Measurements from ENCODE around the gene ITPKB.

Gene ITPKB

DNA sequence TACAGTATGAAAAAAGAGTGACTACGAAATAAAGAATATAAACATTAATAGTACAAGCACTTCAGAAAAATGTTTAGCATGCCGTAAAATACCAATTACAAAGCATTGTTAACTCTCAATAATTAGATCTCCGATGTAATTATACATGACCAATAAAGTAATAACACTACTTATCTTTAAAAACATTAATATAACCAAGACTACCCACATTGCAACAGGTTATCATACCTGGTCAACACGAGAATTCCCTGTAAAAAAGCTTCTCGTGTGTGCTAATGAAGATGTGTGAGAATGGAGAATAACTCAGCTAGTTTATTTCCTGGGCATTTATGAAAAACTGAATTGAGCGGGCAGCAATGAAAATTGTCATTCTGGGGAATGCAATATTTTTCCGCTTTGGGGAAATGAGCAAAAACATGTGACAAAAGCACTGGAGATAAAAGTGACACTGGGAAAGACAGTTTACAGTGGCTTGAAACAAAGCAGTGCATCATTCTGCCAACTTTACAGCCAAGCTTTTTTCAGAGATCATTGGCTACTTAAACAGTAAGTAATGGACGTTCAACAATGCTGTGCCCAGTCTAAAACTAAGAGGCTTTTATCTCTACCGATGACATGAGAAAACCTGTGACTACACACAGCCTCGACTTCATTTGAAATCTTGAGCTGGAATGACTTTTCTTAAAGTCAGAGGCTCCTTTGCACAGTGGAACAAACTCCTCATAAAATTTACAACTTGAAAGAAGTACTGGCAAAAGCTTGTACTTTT, 34.7 kb downstream of the ITPKB start:
- no peak for DNase-seq (ENCODE audit: low read depth)

DNA sequence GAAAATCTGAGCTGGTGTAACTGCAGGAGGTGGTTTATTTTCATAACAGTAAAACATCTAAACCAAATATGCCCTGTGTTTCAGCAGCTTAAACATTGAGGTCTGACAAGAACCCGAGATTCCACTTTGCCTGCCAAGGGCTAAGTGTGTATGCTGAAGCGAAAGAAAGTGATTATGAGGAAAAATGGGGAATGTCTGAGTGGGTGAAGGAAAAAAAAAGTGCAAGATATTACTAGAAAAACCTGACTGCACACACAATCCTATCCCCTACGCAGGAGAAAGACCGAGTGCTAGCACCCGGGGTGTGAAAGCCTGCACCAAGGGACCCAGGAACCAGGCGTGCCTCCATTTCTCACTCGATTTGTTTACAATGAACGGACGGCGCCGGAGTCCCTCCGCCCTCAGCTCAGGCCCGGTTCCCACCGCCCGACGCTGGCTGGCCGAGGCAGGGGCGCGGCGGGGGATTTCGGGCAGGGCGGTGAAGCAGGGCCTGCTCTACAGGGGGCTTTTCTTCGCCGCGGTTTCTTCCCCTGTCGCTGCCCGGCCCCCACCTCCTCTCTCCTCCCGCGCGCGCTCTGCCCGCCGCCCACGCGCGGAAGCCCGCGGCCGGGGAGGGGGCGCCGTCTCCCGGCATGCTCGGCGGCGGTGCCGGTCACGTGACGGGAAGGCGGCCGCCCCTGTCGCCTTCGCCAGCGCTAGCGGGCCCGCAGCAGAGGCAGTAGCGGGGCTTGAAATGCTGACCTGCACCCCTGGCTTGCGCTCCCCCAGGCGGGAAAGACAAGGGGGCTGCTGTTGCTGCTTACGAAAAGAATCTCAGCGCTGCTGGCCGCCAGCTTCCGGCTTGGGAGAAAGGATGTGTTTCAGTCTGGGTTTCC, 35.9 kb downstream of the ITPKB start:
- peak; percentile 65 for DNase-seq (ENCODE audit: low read depth)

DNA sequence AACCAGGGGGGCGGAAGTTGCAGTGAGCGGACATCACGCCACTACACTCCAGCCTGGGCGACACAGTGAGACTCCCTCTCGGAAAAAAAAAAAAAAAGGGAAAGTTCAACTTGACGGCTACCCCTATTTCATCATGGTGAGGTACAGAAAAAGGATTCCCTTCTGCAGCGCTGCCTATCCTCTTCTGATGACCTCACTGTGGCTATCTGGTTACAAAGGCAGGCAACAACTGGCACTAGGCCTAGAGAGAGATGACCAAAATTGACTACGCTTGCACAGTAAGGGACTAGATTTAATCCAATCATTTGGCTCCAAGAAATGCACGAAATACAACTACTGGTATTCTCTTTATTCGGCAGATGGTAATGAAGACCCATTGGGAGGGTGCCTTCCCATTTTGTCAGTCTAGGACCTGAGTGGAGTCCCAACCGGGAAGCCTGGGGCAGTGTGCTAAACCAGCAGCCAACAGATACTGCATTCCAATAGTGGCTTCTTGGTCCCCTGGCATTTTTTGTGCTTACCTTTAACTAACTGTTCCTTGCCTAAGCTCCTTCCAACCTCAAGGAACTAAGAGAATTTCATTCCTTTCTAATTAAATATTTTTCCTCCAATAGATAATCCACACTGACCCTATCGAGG, 36.6 kb downstream of the ITPKB start:
- no peak for DNase-seq (ENCODE audit: low read depth)

DNA sequence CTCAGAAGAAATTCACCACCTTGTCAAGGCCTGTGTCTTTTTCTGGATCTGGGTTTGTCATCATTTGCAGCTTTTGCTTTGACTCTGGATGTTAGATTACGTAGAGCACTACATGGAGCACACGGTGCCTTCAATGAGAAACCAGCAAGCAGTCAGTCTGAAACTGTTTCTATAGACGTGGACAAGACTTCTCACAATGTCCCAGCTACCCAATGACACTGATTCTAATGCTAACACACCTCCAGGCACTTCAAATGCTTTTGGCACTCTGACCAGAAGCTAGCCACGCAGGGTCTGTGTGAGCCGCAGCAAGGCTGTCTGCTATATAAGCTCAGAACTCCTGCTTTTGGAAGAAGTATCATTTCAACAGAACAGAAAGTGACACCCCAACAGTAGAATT, 38.2 kb downstream of the ITPKB start:
- DNase-seq (ENCODE audit: low read depth), result no peak

- no peak for DNase-seq (ENCODE audit: low read depth)
Measured at GRCh38 chr1:226699166-226699565, 39.9 kb downstream of the ITPKB start.

DNA sequence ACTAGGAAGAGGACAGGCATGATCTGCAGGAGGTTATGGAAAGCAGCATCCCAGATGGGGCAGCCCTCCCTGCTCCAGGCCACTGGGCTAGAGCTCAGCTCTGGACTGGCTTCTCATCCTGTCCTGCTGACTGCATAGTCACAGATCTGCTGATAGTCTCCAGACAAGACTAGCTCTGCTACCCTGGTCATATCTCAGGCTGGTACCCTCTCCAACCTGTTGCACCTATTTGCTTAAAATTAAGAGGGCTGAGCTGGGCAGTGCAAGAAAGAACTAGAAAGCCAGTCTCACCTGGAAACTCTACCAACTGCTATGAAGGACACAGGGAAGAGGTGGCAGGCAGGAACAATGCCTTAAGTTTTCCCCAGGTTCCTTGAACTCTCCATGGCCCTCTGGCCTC, 40.4 kb downstream of the ITPKB start:
- DNase-seq (ENCODE audit: low read depth), result no peak

GRCh38 chr1:226697929-226698544, 41.0 kb downstream of the ITPKB start:
- DNase-seq (ENCODE audit: low read depth), result no peak

DNA sequence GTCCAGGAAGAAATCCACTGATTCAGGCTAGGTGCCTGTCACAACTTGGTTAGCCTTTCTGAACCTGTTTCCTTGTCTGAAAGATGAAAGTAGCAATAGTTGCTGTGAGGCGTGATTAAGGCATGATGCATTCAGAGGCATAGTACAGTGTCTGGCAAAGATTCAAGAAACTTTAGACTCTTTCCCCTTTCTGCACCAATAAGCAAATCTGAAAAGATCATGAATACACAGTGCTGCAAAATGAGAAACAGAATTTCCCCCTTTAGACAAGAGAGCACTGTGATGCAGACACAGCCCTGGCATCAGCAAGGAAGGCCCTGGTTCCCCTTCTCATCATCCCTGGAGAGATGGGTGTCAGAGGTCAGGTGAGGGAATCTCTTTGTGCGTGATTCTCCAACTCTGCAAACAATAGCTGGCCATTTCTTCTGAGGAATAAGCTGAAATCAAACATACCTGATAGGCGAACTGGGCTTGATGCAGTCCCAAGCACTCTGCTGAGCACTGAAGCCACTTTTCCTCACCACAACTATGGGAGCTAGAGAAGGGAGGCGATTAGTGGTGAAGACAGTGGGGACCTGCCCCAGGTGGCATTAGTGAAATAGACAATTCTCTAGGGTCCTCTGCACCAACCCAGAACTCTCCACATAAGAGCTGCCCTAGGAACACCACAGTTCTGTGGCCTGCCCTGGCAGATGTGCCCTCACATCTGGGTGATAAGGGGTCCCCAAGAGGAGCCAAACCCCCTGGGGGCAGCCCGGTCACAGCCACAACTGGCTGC, 41.7 kb downstream of the ITPKB start:
- no peak for DNase-seq (ENCODE audit: low read depth)

DNA sequence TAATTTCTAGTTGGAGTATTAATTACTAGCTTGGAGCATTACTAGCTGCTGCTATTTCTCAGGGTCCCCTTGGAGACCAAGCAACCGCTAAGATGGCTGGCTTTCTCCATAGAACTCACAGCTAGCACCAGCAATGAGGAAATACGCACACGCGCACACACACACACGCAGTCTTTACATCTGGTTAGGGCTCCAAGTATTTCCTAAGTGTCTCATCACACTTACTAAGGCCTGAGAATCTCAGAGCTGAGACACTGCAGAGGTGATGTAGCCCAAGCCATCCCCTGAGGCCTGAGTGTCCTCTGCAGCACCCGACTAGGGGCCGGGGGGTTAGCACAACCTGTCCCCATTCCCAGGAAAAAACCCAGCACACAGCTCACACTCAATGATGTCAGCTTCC, 42.5 kb downstream of the ITPKB start:
- DNase-seq (ENCODE audit: low read depth), result no peak

DNA sequence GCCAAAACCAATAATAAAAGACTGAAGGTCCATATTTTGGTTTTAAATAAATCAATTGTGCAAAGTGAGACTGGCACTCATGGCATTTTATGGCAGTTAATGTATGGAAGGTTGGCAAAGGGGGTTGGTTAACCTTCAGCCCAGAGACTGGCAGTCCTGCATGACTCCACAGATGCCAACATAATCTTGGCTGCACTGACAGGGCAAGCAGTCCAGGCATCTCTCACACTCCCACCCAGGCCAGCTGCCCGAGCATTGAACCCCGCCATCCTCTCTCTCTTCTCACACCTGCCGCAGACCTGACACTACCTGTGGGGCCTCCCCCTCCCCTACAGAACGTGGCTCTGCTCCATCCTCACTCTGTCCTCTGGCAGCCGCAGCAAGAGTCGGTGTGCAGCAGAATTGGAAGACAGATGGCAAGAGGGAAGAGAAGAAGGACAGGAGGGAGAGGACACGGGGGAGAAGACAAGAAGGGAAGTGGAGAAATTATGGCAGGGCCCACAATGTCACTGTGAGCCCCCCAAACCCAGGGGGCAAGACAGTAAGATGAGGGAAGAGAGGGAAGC, 43.7 kb downstream of the ITPKB start:
- DNase-seq (ENCODE audit: low read depth), result no peak

DNA sequence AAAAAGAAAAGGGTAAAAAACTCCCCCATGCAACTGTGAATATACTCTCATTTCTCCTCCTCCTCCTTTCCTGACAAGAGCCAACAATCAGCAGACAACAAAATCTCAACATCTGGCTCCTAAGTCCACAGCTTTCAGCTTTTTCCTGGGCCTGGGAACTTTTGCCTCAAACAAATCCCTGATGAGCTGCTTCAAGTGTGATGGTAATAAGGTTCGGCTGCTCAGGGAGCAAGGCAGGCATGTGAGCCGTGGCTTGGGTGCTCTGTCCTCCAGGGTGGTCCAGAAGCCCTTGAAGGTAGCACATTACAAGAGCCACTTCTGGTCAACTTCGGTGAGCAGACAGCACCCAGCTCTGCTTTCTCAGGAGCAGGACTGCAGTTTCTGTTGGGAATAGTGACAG, 46.3 kb downstream of the ITPKB start:
- no peak for DNase-seq (ENCODE audit: low read depth)

DNA sequence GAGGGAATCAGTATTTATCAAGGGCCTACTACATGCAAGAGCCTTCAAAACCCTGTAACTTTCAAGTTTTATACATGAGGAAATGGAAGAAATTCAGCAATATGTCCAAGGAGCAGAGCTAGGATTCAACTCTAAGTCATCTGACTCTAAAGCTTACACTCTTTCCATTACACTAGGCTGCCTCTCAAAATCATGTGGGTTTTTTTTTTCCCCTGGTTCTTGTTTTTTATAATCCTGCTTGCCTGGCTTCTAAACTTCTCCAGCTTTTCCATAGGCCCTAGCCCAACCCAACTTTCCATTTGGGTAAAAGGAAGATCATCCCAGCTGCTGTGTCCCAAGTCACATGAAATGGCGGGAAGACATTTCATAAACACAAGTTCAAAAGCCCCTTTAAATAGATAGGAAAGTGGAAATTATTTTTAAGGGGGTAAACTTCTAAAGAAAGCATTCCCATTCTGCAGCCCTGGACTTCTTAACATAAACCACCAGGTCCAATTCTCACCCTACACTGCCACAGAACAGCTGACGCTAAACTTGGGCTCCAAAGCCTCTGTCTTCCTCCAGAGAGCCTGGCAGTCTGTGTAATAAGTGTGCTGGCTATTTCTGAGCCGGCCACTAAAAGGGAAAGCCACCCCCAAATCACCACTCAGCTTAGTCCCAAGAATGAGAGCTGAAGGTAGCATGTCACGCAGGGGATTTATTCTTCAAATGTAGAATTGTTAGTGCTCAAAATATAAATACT, 46.9 kb downstream of the ITPKB start:
- no peak for DNase-seq (ENCODE audit: low read depth)

DNA sequence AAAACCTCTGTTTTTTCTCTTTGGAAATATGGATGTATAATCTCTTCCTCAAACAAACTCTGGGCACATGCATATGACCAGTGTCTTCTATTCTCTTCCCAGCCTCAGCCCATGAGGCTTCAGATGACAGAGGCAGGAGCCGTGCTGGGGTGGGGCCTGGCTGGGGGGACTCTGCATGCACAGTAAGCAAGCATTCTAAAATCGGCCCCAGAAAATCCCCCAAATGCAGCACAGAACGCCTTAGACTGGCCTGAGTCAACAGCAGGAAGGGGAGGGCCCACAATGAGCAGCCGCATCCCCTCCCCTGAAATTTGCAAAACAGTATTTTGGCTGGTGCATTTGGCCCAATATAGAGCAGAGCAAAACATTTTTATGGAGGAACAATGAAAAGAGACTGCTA, 47.8 kb downstream of the ITPKB start:
- DNase-seq (ENCODE audit: low read depth), result no peak

GRCh38 chr1:226690460-226690982, 48.6 kb downstream of the ITPKB start:
- DNase-seq (ENCODE audit: low read depth), result no peak

DNA sequence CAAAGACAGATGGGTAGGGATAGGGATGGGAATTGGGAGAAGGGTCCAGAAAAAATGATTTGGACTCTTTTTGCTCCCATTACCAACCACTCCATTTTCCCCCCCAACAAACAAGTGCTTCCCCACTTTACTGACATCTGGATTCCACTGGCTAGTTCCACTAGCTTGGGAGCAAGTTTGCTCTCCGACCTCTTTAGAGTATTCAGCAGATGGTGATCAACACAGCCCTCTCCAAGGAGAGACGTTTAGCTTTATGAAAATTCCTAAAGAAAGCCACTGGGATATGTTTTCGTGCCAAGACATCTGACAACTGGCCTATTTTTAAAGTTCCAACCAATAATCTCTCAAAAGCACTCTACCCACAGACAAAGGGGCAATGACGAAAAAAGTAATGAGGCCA, 50.3 kb downstream of the ITPKB start:
- no peak for DNase-seq (ENCODE audit: low read depth)

GRCh38 chr1:226688056-226688748, 50.9 kb downstream of the ITPKB start:
- DNase-seq (ENCODE audit: low read depth), result no peak

GRCh38 chr1:226687426-226687825, 51.7 kb downstream of the ITPKB start:
- no peak for DNase-seq (ENCODE audit: low read depth)

- no peak for DNase-seq (ENCODE audit: low read depth)
Measured at GRCh38 chr1:226686440-226687425, 52.3 kb downstream of the ITPKB start.

Measured in stimulated activated CD8-positive, alpha-beta memory T cell treated with anti-CD3 and anti-CD28 coated beads, Interleukin-15, amount 100 ng/mL, for 24 hours (primary cell).